PC-9 (cell line): ENCODE measurements around the gene BDH1. TPM values are rescaled to one million over a fixed set of nuclear protein-coding genes. Genes with fewer than 3 reads are reported as not detected.

ENCODE experiments used
- BruUV-seq: library from RNA; stranded (reverse); fragments of 400-500 nt; replicated peaks from 2 replicates; lab custom pipeline; 2021; lab: Mats Ljungman, UMichigan
- CTCF ChIA-PET: fragments of 300-600 bp; sonication (Branson Sonifier 250); formaldehyde crosslinking; loops from one replicate; lab custom pipeline; 2022; ENCODE audit warnings: antibody characterized with exemption; lab: Charles Lee
- POLR2A ChIA-PET: fragments of 300-600 bp; sonication (Branson Sonifier 250); formaldehyde crosslinking; loops from one replicate; lab custom pipeline; 2022; ENCODE audit warnings: antibody characterized with exemption; ENCODE audit not compliant: unreplicated experiment; lab: Charles Lee
- DNase-seq, 2 experiments: peaks; one replicate each; pipeline versions ENCODE4 v3.0.0 to v3.0.0-alpha.2; 2015 to 2022; ENCODE audit warnings: mixed read lengths in 1 of 2
- H2AFZ ChIP-seq: fragments of 200-600 bp; sonication (generic); 2 replicates; pipeline ENCODE4 v1.8.1; 2017; ENCODE audit warnings: antibody characterized with exemption
- H3F3A ChIP-seq: fragments of 200-600 bp; sonication (generic); 2 replicates; pipeline ENCODE4 v1.8.1; 2017; ENCODE audit warnings: antibody characterized with exemption, mild to moderate bottlenecking, low read depth; ENCODE audit not compliant: insufficient read depth
- H3K27ac ChIP-seq: fragments of 200-600 bp; sonication (generic); 2 replicates; pipeline ENCODE4 v1.6.1; 2016; ENCODE audit warnings: mixed run types
- H3K27me3 ChIP-seq: fragments of 200-600 bp; sonication (generic); 2 replicates; pipeline ENCODE4 v1.6.1; 2016; ENCODE audit warnings: low read depth, mixed run types; ENCODE audit not compliant: insufficient read depth
- H3K36me3 ChIP-seq: fragments of 200-600 bp; sonication (generic); 2 replicates; pipeline ENCODE4 v1.6.1; 2016; ENCODE audit warnings: low read depth, mixed run types
- H3K4me1 ChIP-seq: fragments of 200-600 bp; sonication (generic); replicated peaks from 2 replicates; pipeline ENCODE4 v1.6.1; 2016; ENCODE audit warnings: mixed run types; ENCODE audit not compliant: insufficient read depth
- H3K4me2 ChIP-seq: fragments of 200-600 bp; sonication (generic); 2 replicates; pipeline ENCODE4 v1.6.1; 2017; ENCODE audit warnings: mixed run types
- H3K4me3 ChIP-seq: fragments of 200-600 bp; sonication (generic); 2 replicates; pipeline ENCODE4 v1.6.1; 2016; ENCODE audit warnings: mixed run types
- H3K79me2 ChIP-seq: fragments of 200-600 bp; sonication (generic); 2 replicates; pipeline ENCODE4 v1.6.1; 2017; ENCODE audit warnings: low read depth, mixed run types
- H3K9me2 ChIP-seq: fragments of 200-600 bp; sonication (generic); 2 replicates; pipeline ENCODE4 v1.8.1; 2017; ENCODE audit warnings: mild to moderate bottlenecking; ENCODE audit not compliant: insufficient read depth
- H3K9me3 ChIP-seq: fragments of 200-600 bp; sonication (generic); 2 replicates; pipeline ENCODE4 v1.8.1; 2016; ENCODE audit warnings: low read depth; ENCODE audit not compliant: insufficient read depth
- H4K20me1 ChIP-seq: fragments of 200-600 bp; sonication (generic); 2 replicates; pipeline ENCODE4 v1.8.1; 2017; ENCODE audit not compliant: insufficient read depth
- CTCF ChIP-seq: fragments of 200-600 bp; sonication (generic); conservative IDR thresholded peaks from 2 replicates; pipeline ENCODE4 v1.6.1; 2017; ENCODE audit warnings: mixed run types, antibody characterized with exemption, mild to moderate bottlenecking, moderate library complexity
- EZH2 ChIP-seq: fragments of 200-600 bp; sonication (generic); IDR thresholded peaks from 2 replicates; pipeline ENCODE4 v1.8.0; 2017; ENCODE audit warnings: antibody characterized with exemption, low read depth
- intact Hi-C: fragments of 100-400 bp; cut with micrococcal nuclease; formaldehyde crosslinking; loops from one replicate; pipeline ENCODE4 v1.10.0; 2022; ENCODE audit not compliant: unreplicated experiment
- total RNA-seq: library from RNA; stranded (reverse); gene quantifications from 2 replicates; pipeline ENCODE4 v1.2.3, GENCODE V29; 2021

The BDH1 gene
- total RNA-seq, 1 experiment from 2014 or later: 55.1 TPM

DNA sequence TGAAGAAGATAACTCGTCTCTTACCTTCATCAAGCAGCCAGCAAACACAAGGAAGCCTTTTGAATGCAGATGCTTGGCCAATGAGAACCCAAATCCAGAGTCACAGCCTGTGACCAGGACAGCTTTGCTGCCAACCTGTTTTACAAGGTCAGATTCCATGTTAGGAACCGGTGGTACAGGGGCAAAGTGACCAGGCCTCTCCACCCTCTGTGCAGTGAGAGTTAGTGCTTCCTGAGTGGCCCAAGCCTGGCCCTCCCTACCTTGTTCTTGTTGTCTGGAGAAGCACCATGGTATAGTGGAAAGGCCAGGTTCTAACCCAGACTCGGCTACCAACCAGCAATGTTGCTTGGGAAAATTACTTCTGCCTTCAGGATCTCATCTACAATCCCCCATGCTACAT, 23.4 kb downstream of the BDH1 start:
- ChIA-PET POLR2A (interaction anchor here (0.6 kb wide), 1 partner anchor 186 kb away, joined by 3 read pairs; no protein-coding TSS in a partner anchor), CTCF (no interaction called here)
- BruUV-seq: no TSS peak
- H3K4me2 ChIP-seq: no peak overlapping the region
- intact Hi-C loops: no loop called here
- DNase-seq: no peak
- peaks cover 22% of the 10 kb centered on the region for H3K4me1 ChIP-seq
- no peak overlapping the region for H3K27ac ChIP-seq
- no peaks in the 10 kb centered on the region for H3K9me2 ChIP-seq
- no peak overlapping the region for H2AFZ ChIP-seq
- H4K20me1 ChIP-seq: no peaks in the 10 kb centered on the region
- H3K27me3 ChIP-seq: no peaks in the 10 kb centered on the region
- H3K4me3 ChIP-seq: no peak overlapping the region
- peaks cover 26% of the 10 kb centered on the region; the same call in 1 of the 2 replicates for H3F3A ChIP-seq
- no peaks in the 10 kb centered on the region for H3K36me3 ChIP-seq
- H3K9me3 ChIP-seq: no peaks in the 10 kb centered on the region
- no peak for TF ChIP-seq EZH2
- no peak for TF ChIP-seq CTCF
- H3K79me2 ChIP-seq: no peaks in the 10 kb centered on the region

- ChIA-PET POLR2A (no interaction called here), CTCF (no interaction called here)
- no peaks in the 10 kb centered on the region for H3K9me3 ChIP-seq
- H3K36me3 ChIP-seq: no peaks in the 10 kb centered on the region
- no peaks in the 10 kb centered on the region for H3K79me2 ChIP-seq
- H3K4me1 ChIP-seq: peaks cover under 1% of the 10 kb centered on the region; the same call in 1 of the 2 replicates
- no peak overlapping the region for H3K4me3 ChIP-seq
- no peak overlapping the region for H3K27ac ChIP-seq
- TF ChIP-seq EZH2 (no peak), CTCF (no peak)
- no peak overlapping the region for H2AFZ ChIP-seq
- 0 out of 2 replicates have a peak, but pooled peaks cover 4% of the 10 kb centered on the region for H3F3A ChIP-seq
- no peak overlapping the region for H3K4me2 ChIP-seq
- intact Hi-C loops: no loop called here
- no TSS peak for BruUV-seq
- no peaks in the 10 kb centered on the region for H3K9me2 ChIP-seq
- no peaks in the 10 kb centered on the region for H4K20me1 ChIP-seq
- H3K27me3 ChIP-seq: no peaks in the 10 kb centered on the region
- DNase-seq: no peak
Observed at GRCh38 chr3:197528190-197528589, 27.6 kb downstream of the BDH1 start.

DNA sequence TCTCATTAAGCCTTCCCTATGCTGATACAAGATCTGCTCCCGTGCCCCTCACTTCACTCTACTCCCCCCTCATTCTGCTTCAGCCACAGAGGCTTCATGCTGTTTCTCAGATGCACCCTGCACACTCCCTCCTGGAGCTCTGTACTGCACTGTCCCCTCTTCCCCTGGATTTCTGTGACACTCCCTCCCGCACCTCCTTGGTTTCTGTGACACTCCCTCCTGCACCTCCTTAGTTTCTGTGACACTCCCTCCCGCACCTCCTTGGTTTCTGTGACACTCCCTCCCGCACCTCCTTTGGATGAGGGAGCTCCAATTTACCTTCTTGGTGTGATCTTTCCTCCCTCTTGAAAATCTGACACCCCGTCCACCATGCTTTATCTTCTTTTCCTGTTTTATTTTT, 28.2 kb downstream of the BDH1 start:
- H3K4me2 ChIP-seq: no peak overlapping the region
- H2AFZ ChIP-seq: no peak overlapping the region
- H3K36me3 ChIP-seq: no peaks in the 10 kb centered on the region
- H4K20me1 ChIP-seq: no peaks in the 10 kb centered on the region
- peaks cover 1% of the 10 kb centered on the region for H3K4me1 ChIP-seq
- no peaks in the 10 kb centered on the region for H3K9me2 ChIP-seq
- ChIA-PET POLR2A (no interaction called here), CTCF (no interaction called here)
- TF ChIP-seq EZH2 (no peak), CTCF (no peak)
- no peak overlapping the region for H3K27ac ChIP-seq
- no peak for DNase-seq
- H3K9me3 ChIP-seq: no peaks in the 10 kb centered on the region
- no peaks in the 10 kb centered on the region for H3K27me3 ChIP-seq
- no TSS peak for BruUV-seq
- H3F3A ChIP-seq: 0 out of 2 replicates have a peak, but pooled peaks cover 2% of the 10 kb centered on the region
- H3K79me2 ChIP-seq: no peaks in the 10 kb centered on the region
- H3K4me3 ChIP-seq: no peak overlapping the region
- intact Hi-C loops: no loop called here
